Smooth muscle cell (in vitro differentiated cells): ENCODE measurements around the gene TULP4. TPM values are rescaled to one million over a fixed set of nuclear protein-coding genes. Genes with fewer than 3 reads are reported as not detected.

Source experiments
- DNase-seq: peaks from one replicate; lab custom pipeline; 2025; ENCODE audit not compliant: unreplicated experiment; lab: John Stamatoyannopoulos, UW
- H2AFZ ChIP-seq: fragments of 200-600 bp; sonication (generic); 2 replicates; pipeline ENCODE4 v1.6.0; 2016; ENCODE audit warnings: antibody characterized with exemption, low read depth, mild to moderate bottlenecking
- H3F3A ChIP-seq: fragments of 200-600 bp; sonication (generic); 2 replicates; pipeline ENCODE4 v1.6.0; 2017; ENCODE audit warnings: antibody characterized with exemption, low read depth
- H3K27ac ChIP-seq: fragments of 200-600 bp; sonication (generic); 2 replicates; pipeline ENCODE4 v1.5.1; 2016; ENCODE audit warnings: low read depth, mild to moderate bottlenecking
- H3K27me3 ChIP-seq: fragments of 200-600 bp; sonication (generic); 2 replicates; pipeline ENCODE4 v1.6.1; 2016; ENCODE audit warnings: low read depth, mild to moderate bottlenecking
- H3K36me3 ChIP-seq: fragments of 200-600 bp; sonication (generic); 2 replicates; pipeline ENCODE4 v1.5.1; 2016; ENCODE audit warnings: low read depth
- H3K4me1 ChIP-seq: fragments of 200-600 bp; sonication (generic); 2 replicates; pipeline ENCODE4 v1.5.1; 2016; ENCODE audit warnings: low read depth
- H3K4me2 ChIP-seq: fragments of 200-600 bp; sonication (generic); 2 replicates; pipeline ENCODE4 v1.6.0; 2016; ENCODE audit warnings: mild to moderate bottlenecking
- H3K4me3 ChIP-seq: fragments of 200-600 bp; sonication (generic); 2 replicates; pipeline ENCODE4 v1.5.1; 2016; ENCODE audit warnings: mild to moderate bottlenecking
- H3K79me2 ChIP-seq: fragments of 200-600 bp; sonication (generic); 2 replicates; pipeline ENCODE4 v1.6.0; 2016; ENCODE audit warnings: low read depth, mild to moderate bottlenecking
- H3K9ac ChIP-seq: fragments of 200-600 bp; sonication (generic); 2 replicates; pipeline ENCODE4 v1.6.0; 2016; ENCODE audit warnings: low read depth
- H3K9me3 ChIP-seq: fragments of 200-600 bp; sonication (generic); replicated peaks from 2 replicates; pipeline ENCODE4 v1.5.1; 2016; ENCODE audit warnings: low read depth
- H4K20me1 ChIP-seq: fragments of 200-600 bp; sonication (generic); 2 replicates; pipeline ENCODE4 v1.6.0; 2016; ENCODE audit warnings: low read depth
- CTCF ChIP-seq: fragments of 200-600 bp; sonication (generic); IDR thresholded peaks from 2 replicates; pipeline ENCODE4 v1.5.1; 2017; ENCODE audit warnings: borderline replicate concordance, mild to moderate bottlenecking, antibody characterized with exemption; ENCODE audit not compliant: insufficient read depth, poor library complexity, severe bottlenecking
- WGBS: methylation state at CpG from one replicate; pipeline ENCODE4 v1.1.7; 2016; ENCODE audit warnings: low lambda C conversion rate; 5-methylcytosine and 5-hydroxymethylcytosine counted together
- polyA plus RNA-seq: library from polyadenylated mRNA; unstranded; fragments of >200 nt; fragmentation: Nextera tagmentation; extraction: Ambion mirVana; gene quantifications from 2 replicates; pipeline ENCODE4 v1.2.1, GENCODE V29; 2016
- total RNA-seq: library from RNA; depleted of rRNA; stranded (reverse); fragments of >200 nt; gene quantifications from 2 replicates; pipeline ENCODE4 v1.2.3, GENCODE V29; 2014

Gene TULP4
- total and polyA plus RNA-seq, 2 experiments from 2014 or later: 16.1 to 85.0 TPM

DNA sequence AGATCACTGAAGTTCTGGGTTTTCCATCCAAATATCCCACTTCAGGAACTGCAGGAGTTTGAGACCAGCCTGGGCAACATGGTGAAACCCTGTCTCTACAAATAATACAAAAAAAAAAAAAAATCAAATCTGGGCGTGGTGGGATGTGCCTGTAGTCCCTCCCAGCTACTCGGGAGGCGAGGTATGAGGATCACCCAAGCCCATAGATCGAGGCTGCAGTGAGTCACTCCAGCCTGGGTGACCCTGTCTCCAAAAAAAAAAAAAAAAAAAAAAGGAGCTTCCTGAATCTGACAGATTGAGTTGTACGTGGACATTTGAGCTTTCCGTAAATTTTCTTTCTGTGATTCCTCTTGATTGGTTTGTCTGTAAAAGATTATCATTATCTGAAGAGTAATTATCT lies 55.6 kb downstream of the TULP4 start:
- no peak overlapping the region for H3K4me2 ChIP-seq
- no peaks in the 10 kb centered on the region for H3K4me1 ChIP-seq
- no peak for DNase-seq
- no peaks in the 10 kb centered on the region for H3K36me3 ChIP-seq
- no peaks in the 10 kb centered on the region for H3K9me3 ChIP-seq
- no peak overlapping the region for H3K27ac ChIP-seq
- no peaks in the 10 kb centered on the region for H3K27me3 ChIP-seq
- H3K4me3 ChIP-seq: no peak overlapping the region
- H2AFZ ChIP-seq: no peak overlapping the region
- 86% methylated on average over 6 of the region's 6 CpGs for WGBS
- peaks cover 30% of the 10 kb centered on the region for H3K79me2 ChIP-seq
- peaks cover 26% of the 10 kb centered on the region for H4K20me1 ChIP-seq
- TF ChIP-seq CTCF: no peak
- H3F3A ChIP-seq: no peaks in the 10 kb centered on the region
- H3K9ac ChIP-seq: no peak overlapping the region

GRCh38 chr6:158369241-158369640 lies 57.0 kb downstream of the TULP4 start:
- no peak for TF ChIP-seq CTCF
- Histone ChIP-seq H3K27ac (no peak overlapping the region), H2AFZ (no peak overlapping the region), H3K79me2 (peaks cover 17% of the 10 kb centered on the region), H3K9ac (no peak overlapping the region), H4K20me1 (peaks cover 30% of the 10 kb centered on the region), H3K36me3 (no peaks in the 10 kb centered on the region), H3F3A (no peaks in the 10 kb centered on the region), H3K27me3 (no peaks in the 10 kb centered on the region), H3K4me1 (no peaks in the 10 kb centered on the region), H3K4me3 (no peak overlapping the region), H3K9me3 (no peaks in the 10 kb centered on the region), H3K4me2 (no peak overlapping the region)
- no peak for DNase-seq
- WGBS: 83% methylated on average over 4 of the region's 4 CpGs

DNA sequence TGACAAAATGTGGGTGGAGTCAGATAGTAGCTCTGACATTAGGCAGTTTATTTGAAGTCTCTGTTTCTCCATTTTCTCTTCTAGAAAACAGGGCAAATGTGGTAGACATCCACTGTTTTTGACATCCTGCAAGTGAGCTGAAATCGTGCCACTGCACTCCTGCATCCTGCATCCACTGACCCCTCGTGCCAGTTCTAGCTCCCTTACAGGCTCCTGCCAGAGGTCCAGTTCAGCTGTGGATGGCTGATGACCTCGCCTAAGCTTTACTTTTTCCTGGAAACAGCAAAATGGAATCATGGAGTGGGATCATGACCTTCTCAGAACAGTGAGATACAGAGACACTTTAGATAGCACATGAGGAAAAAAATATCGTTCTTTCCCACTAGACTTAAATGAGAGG lies 58.5 kb downstream of the TULP4 start:
- 80% methylated on average over 4 of the region's 4 CpGs for WGBS
- H3K4me3 ChIP-seq: no peak overlapping the region
- no peaks in the 10 kb centered on the region for H3F3A ChIP-seq
- TF ChIP-seq CTCF: no peak
- no peak overlapping the region for H3K27ac ChIP-seq
- H3K27me3 ChIP-seq: no peaks in the 10 kb centered on the region
- H3K79me2 ChIP-seq: peaks cover 14% of the 10 kb centered on the region
- no peaks in the 10 kb centered on the region for H3K36me3 ChIP-seq
- H3K4me1 ChIP-seq: no peaks in the 10 kb centered on the region
- no peak overlapping the region for H3K4me2 ChIP-seq
- peaks cover 31% of the 10 kb centered on the region for H4K20me1 ChIP-seq
- no peaks in the 10 kb centered on the region for H3K9me3 ChIP-seq
- H3K9ac ChIP-seq: no peak overlapping the region
- DNase-seq: no peak
- H2AFZ ChIP-seq: no peak overlapping the region

DNA sequence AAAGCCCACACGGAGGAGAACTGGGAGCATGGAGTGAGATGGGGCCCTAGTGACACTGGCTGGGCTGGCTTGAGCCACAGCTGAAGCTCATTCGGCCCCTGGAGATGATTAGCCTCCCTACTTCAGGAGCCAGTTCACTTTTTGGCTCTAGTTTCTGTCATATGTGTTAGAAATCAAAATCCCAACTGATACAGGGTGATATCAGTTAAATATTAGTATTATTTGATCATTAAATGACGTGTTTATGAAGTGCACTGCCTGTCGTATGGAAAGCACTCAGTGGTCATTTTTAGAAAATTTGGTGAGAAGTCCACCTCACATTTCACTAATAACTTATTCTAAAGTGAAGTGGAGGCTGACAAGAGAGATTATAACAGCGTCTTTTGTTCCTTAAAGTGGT lies 59.0 kb downstream of the TULP4 start:
- Histone ChIP-seq H3K27me3 (no peaks in the 10 kb centered on the region), H3K4me1 (no peaks in the 10 kb centered on the region), H3K79me2 (peaks cover 9% of the 10 kb centered on the region), H3K4me3 (no peak overlapping the region), H3K36me3 (no peaks in the 10 kb centered on the region), H3K9me3 (no peaks in the 10 kb centered on the region), H3K9ac (no peak overlapping the region), H3K27ac (no peak overlapping the region), H3K4me2 (no peak overlapping the region), H3F3A (no peaks in the 10 kb centered on the region), H4K20me1 (peaks cover 36% of the 10 kb centered on the region), H2AFZ (no peak overlapping the region)
- TF ChIP-seq CTCF: no peak
- DNase-seq: no peak
- 93% methylated on average over 5 of the region's 5 CpGs for WGBS
